Loucy (cell line): Measurements from ENCODE around the gene ZNF516.

Experiments used
- EZH2phosphoT487 ChIP-seq: fragments of 200-600 bp; IDR thresholded peaks from 2 replicates; pipeline ENCODE4 v1.6.1; 2018; ENCODE audit warnings: antibody characterized with exemption, mild to moderate bottlenecking, moderate library complexity, borderline replicate concordance
- TF ChIP-seq, protein P1 (sequence below): fragments of 200-600 bp; sonication (generic); conservative IDR thresholded peaks from 2 replicates; pipeline ENCODE4 v1.5.1; 2014; ENCODE audit warnings: mild to moderate bottlenecking, antibody characterized with exemption, low read length

DNA sequence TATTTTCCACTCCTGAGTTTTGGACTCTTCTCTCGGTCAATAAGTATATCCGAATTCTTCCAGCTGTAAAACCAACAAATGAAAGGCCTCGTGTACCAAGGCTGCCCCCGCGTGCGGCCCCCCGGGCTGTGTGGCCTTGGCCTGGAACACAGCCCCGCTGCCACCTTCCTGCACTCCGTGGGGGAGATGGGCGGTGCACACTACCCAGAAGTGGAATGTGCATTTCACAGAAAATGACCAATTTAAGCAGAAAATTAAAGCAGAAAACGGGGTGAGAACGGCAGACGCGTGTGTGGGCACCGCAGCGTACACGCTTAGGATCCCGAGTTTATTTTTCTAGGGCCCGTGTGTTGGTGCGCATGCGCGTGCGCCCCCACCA, 34.4 kb upstream of the ZNF516 start:
- TF ChIP-seq, protein P1, sequence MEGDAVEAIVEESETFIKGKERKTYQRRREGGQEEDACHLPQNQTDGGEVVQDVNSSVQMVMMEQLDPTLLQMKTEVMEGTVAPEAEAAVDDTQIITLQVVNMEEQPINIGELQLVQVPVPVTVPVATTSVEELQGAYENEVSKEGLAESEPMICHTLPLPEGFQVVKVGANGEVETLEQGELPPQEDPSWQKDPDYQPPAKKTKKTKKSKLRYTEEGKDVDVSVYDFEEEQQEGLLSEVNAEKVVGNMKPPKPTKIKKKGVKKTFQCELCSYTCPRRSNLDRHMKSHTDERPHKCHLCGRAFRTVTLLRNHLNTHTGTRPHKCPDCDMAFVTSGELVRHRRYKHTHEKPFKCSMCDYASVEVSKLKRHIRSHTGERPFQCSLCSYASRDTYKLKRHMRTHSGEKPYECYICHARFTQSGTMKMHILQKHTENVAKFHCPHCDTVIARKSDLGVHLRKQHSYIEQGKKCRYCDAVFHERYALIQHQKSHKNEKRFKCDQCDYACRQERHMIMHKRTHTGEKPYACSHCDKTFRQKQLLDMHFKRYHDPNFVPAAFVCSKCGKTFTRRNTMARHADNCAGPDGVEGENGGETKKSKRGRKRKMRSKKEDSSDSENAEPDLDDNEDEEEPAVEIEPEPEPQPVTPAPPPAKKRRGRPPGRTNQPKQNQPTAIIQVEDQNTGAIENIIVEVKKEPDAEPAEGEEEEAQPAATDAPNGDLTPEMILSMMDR: no peak
- no peak for TF ChIP-seq EZH2phosphoT487
